GM18861 (cell line): ENCODE data around the gene AICDA.

Experiments
- ATAC-seq: cut with Tn5 transposase; IDR thresholded peaks from one replicate; pipeline ENCODE4 v1.9.1; 2021; ENCODE audit not compliant: unreplicated experiment

AICDA gene

DNA sequence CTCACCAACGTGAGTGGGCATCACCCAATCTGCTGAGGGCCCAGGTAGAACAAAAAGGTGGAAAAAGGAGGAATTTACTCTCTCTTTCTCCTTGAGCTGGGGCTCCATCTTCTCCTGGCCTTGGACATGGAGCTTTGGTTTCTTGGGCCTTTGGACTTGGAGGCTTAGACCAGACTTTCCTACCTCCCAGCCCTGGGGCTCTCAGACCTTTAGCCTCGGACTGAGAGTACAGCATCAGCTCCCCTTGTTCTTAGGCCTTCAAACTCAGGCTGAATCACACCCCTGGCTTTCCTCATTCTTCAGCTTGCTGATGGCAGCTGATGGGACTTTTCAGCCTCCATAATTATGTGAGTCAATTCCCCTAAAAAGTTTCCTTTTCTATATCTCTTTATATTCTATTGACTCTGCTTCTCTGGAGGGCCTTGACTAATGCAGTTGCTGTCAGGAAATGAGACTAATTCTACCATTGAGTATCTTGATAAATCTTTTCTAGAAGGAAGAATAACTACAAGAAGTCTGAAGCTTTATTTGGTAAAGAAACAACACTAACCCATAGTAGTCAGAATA lies 56.0 kb downstream of the AICDA start:
- no peak for ATAC-seq

DNA sequence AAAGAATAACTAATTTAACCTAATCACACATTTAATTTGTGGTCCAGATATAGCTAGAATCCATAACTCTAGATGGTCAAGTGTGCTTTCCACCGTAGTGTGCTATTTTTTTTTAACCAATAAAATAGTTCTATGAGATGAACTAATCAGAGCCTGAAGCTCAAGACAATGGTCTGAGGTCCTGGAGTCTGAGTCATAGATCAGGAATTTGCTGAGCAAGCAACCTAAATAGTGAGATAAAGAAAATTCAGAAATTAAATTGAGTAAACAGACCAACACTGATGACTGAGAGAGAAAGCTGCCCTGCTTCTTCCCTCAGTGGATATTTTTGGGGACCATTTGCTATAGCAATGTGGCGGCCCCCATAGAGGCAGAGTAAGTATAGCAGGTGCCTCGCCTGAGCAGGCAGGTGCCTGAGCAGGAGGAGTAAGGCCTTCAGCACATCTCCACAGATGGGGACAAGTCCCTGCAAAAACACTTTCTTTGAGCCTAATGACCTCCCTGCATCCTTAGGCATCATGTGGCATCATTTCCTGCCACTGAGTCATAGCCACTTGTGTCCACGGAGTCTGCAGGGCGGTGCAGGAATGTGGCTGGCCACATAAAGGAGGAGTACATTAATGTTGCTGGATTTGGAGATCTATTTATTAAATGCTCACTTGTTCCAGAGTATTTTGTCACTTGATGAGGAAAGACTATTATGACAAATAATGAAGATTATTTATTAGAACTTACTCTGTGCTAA lies 58.0 kb downstream of the AICDA start:
- no peak for ATAC-seq

DNA sequence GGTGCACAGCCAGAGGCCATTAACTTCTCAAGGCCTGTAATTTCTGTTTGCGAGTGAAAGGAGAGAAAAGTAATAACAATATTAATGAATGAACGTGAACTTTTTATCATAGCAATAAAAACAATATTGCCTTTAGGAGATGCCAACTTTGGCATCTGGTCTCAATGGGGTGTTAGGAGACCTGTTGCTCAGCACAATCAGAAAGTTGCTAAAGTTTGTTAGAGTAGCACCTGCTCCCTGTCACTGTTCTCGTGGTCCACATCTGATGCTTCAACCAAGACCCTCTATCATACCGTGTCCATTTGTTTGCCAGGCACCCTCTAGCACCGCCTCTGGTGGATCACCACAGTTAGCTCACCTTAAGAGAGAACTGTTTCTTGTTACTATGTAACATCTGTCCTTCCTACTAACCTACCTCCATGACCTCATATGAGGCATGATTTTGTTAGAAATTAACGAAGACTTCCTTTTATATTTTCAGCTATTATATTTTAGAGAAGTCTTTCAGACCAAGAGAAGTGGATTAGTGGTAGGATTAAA lies 59.5 kb downstream of the AICDA start:
- no peak for ATAC-seq
